SK-N-SH (cell line): ENCODE data around the gene LRRK2. TPM values are rescaled to one million over a fixed set of nuclear protein-coding genes. Genes with fewer than 3 reads are reported as not detected.

ENCODE experiments used
- CTCF ChIA-PET: fragments of 300-600, 350-600 bp; formaldehyde crosslinking; extraction: SDS; loops from one replicate; lab custom pipeline; 2021; lab: Yijun Ruan, JAX
- POLR2A ChIA-PET: fragments of 350-600 bp; sonication (Branson Sonifier 250); formaldehyde crosslinking; extraction: SDS; loops from one replicate; lab custom pipeline; 2020; ENCODE audit warnings: antibody characterized with exemption, inconsistent platforms; lab: Yijun Ruan, JAX
- DNase-seq: peaks from one replicate; pipeline ENCODE4 v3.0.0; 2012
- H2AFZ ChIP-seq: fragments of 200-600 bp; sonication (generic); 2 replicates; pipeline ENCODE4 v1.8.1; 2016; ENCODE audit warnings: antibody characterized with exemption, mild to moderate bottlenecking, low read depth
- H3F3A ChIP-seq: fragments of 200-600 bp; sonication (generic); replicated peaks from 2 replicates; pipeline ENCODE3; 2016; ENCODE audit warnings: antibody characterized with exemption, mild to moderate bottlenecking; ENCODE audit not compliant: insufficient read depth
- H3K27ac ChIP-seq, 2 experiments: fragments of 200-500 bp in 1 of 2; fragments of 200-600 bp in 1 of 2; sonication (Bioruptor generic) in 1 of 2; sonication (generic), shearing (Covaris generic) in 1 of 2; 2 replicates each; pipeline versions ENCODE4 v1.5.1 to v1.6.1; 2014 to 2016; ENCODE audit warnings: low read depth in 2 of 2, inconsistent platforms in 1 of 2, low read length in 1 of 2, mild to moderate bottlenecking in 1 of 2, mixed read lengths in 1 of 2
- H3K27me3 ChIP-seq: fragments of 200-600 bp; sonication (generic), shearing (Covaris generic); 2 replicates; pipeline ENCODE4 v1.6.1; 2016; ENCODE audit warnings: mixed run types; ENCODE audit not compliant: insufficient read depth
- H3K36me3 ChIP-seq, 2 experiments: fragments of 200-500 bp in 1 of 2; fragments of 200-600 bp in 1 of 2; sonication (Bioruptor generic) in 1 of 2; sonication (generic) in 1 of 2; replicated peaks in 1 of 2; 2 replicates each; pipeline versions ENCODE3 to v1.5.1; 2014 to 2016; ENCODE audit warnings: low read length in 1 of 2, mild to moderate bottlenecking in 1 of 2; ENCODE audit not compliant: insufficient read depth in 2 of 2, control insufficient read depth in 1 of 2
- H3K4me1 ChIP-seq, 2 experiments: fragments of 200-500 bp in 1 of 2; fragments of 200-600 bp in 1 of 2; sonication (Bioruptor generic) in 1 of 2; sonication (generic), shearing (Covaris generic) in 1 of 2; 2 replicates each; pipeline versions ENCODE4 v1.5.1 to v1.6.1; 2014 to 2016; ENCODE audit warnings: low read depth in 1 of 2, low read length in 1 of 2, mixed run types in 1 of 2; ENCODE audit not compliant: insufficient read depth in 2 of 2, control insufficient read depth in 1 of 2
- H3K4me2 ChIP-seq: fragments of 200-600 bp; sonication (generic), shearing (Covaris generic); 2 replicates; pipeline ENCODE4 v1.6.1; 2017; ENCODE audit warnings: mixed run types
- H3K4me3 ChIP-seq, 2 experiments: fragments of 200-500 bp in 1 of 2; fragments of 200-600 bp in 1 of 2; sonication (Bioruptor generic) in 1 of 2; sonication (generic), shearing (Covaris generic) in 1 of 2; 2 replicates each; pipeline versions ENCODE4 v1.5.1 to v1.8.1; 2014 to 2016; ENCODE audit warnings: low read depth in 2 of 2, inconsistent platforms in 1 of 2, low read length in 1 of 2, mild to moderate bottlenecking in 1 of 2, mixed read lengths in 1 of 2, moderate library complexity in 1 of 2
- H3K79me2 ChIP-seq: fragments of 200-600 bp; sonication (generic); 2 replicates; pipeline ENCODE4 v1.8.1; 2017; ENCODE audit warnings: mild to moderate bottlenecking; ENCODE audit not compliant: insufficient read depth
- H3K9ac ChIP-seq: fragments of 200-600 bp; sonication (generic); 2 replicates; pipeline ENCODE4 v1.6.1; 2017; ENCODE audit warnings: mixed run types
- H3K9me2 ChIP-seq: fragments of 200-600 bp; sonication (generic); 2 replicates; pipeline ENCODE4 v1.6.1; 2017; ENCODE audit warnings: mixed run types
- H3K9me3 ChIP-seq: fragments of 200-600 bp; sonication (generic); 2 replicates; pipeline ENCODE4 v1.6.1; 2017; ENCODE audit warnings: mixed run types, mild to moderate bottlenecking, moderate library complexity
- H4K20me1 ChIP-seq: fragments of 200-600 bp; sonication (generic); 2 replicates; pipeline ENCODE4 v1.6.1; 2017; ENCODE audit warnings: mild to moderate bottlenecking, mixed run types; ENCODE audit not compliant: insufficient read depth
- CHD2 ChIP-seq: fragments of 150-350 bp; IDR thresholded peaks from 2 replicates; pipeline ENCODE4 v1.6.1; 2018; ENCODE audit warnings: low read length; ENCODE audit not compliant: partially characterized antibody
- ELF1 ChIP-seq: IDR thresholded peaks from 2 replicates; pipeline ENCODE4 v1.4.0; 2012
- FOXJ3 ChIP-seq: sonication (generic); formaldehyde crosslinking; IDR thresholded peaks from 2 replicates; pipeline ENCODE4 v1.5.1; 2020; ENCODE audit warnings: mild to moderate bottlenecking, missing genetic modification reagents
- FOXM1 ChIP-seq: IDR thresholded peaks from 2 replicates; pipeline ENCODE4 v1.4.0; 2012; ENCODE audit warnings: low read depth, mild to moderate bottlenecking
- GABPA ChIP-seq: IDR thresholded peaks from 2 replicates; pipeline ENCODE4 v1.4.0; 2012; ENCODE audit warnings: low read depth, mild to moderate bottlenecking
- JUND ChIP-seq: IDR thresholded peaks from 2 replicates; pipeline ENCODE4 v1.4.0; 2012
- MXI1 ChIP-seq: IDR thresholded peaks from 2 replicates; pipeline ENCODE4 v1.6.1; 2012; ENCODE audit warnings: mild to moderate bottlenecking, low read depth, low read length, improper control_type of control experiment
- NFIC ChIP-seq: IDR thresholded peaks from 2 replicates; pipeline ENCODE4 v1.4.0; 2012; ENCODE audit warnings: borderline replicate concordance
- RAD21 ChIP-seq: IDR thresholded peaks from 2 replicates; pipeline ENCODE4 v1.6.1; 2012; ENCODE audit warnings: mild to moderate bottlenecking, low read length
- RCOR1 ChIP-seq: fragments of 150-350 bp; IDR thresholded peaks from 2 replicates; pipeline ENCODE4 v1.6.1; 2017; ENCODE audit warnings: antibody characterized with exemption, low read length
- RFX5 ChIP-seq: IDR thresholded peaks from 2 replicates; pipeline ENCODE4 v1.6.1; 2012; ENCODE audit warnings: mild to moderate bottlenecking, improper control_type of control experiment, low read length
- RXRA ChIP-seq: IDR thresholded peaks from 2 replicates; pipeline ENCODE4 v1.4.0; 2012; ENCODE audit warnings: low read depth, mild to moderate bottlenecking, borderline replicate concordance
- SIN3A ChIP-seq: IDR thresholded peaks from 2 replicates; pipeline ENCODE4 v1.6.1; 2012; ENCODE audit warnings: low read depth, mild to moderate bottlenecking, low read length, moderate library complexity, borderline replicate concordance
- SMC3 ChIP-seq: IDR thresholded peaks from 2 replicates; pipeline ENCODE4 v1.6.1; 2012; ENCODE audit warnings: low read depth, low read length, improper control_type of control experiment
- TAF1 ChIP-seq: IDR thresholded peaks from 2 replicates; pipeline ENCODE4 v1.6.1; 2012; ENCODE audit warnings: low read depth, mild to moderate bottlenecking, low read length, moderate library complexity, borderline replicate concordance
- YY1 ChIP-seq: IDR thresholded peaks from 2 replicates; pipeline ENCODE4 v1.4.0; 2012; ENCODE audit warnings: low read depth, mild to moderate bottlenecking
- WGBS: methylation state at CpG from one replicate; pipeline ENCODE4 v1.1.6; 2017; ENCODE audit warnings: low lambda C conversion rate; 5-methylcytosine and 5-hydroxymethylcytosine counted together
- polyA plus RNA-seq, 3 experiments: library from polyadenylated mRNA; depleted of rRNA; stranded (reverse); fragments of >200 nt; gene quantifications; 2 replicates each; pipeline ENCODE4 v1.2.3, GENCODE V29; 2012
- TF ChIP-seq, protein P1 (sequence below): IDR thresholded peaks from 2 replicates; pipeline ENCODE4 v1.6.1; 2012; ENCODE audit warnings: mild to moderate bottlenecking, low read depth, low read length, moderate library complexity
- TF ChIP-seq, protein P2 (sequence below): IDR thresholded peaks from 2 replicates; pipeline ENCODE4; 2012
- TF ChIP-seq, protein P3 (sequence below): fragments of 150-350 bp; IDR thresholded peaks from 2 replicates; pipeline ENCODE4 v1.6.1; 2017; ENCODE audit warnings: antibody characterized with exemption, low read length, low read depth, borderline replicate concordance
- TF ChIP-seq, protein P4 (sequence below): IDR thresholded peaks from 2 replicates; pipeline ENCODE4 v1.4.0; 2012; ENCODE audit warnings: low read depth, borderline replicate concordance

LRRK2 gene
- polyA plus RNA-seq, 1 of the 3 experiments (the other 2 are of a cell fraction) = 0.08 TPM

DNA sequence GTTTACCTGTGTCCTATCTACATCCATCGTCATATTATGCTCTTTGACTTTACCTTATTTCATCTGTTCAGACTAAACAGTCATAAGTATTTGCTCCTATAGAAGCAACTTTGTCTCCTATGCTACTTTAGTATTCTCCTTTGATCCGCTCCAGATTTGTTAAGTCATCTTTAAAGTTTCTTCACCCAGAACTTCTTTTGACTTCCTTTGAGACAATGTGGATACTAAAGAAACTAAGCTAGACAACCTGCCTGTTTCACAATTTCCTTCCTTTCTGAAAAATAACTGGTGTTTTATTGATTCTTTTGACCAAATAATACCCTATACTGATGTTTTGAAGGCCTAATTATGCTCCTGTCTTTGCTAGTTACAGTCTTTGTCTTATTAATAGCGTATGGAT, 30.0 kb upstream of the LRRK2 start:
- no peaks in the 10 kb centered on the region for H4K20me1 ChIP-seq
- no peaks in the 10 kb centered on the region for H3K9me3 ChIP-seq
- H3K27ac ChIP-seq = no peak overlapping the region
- ChIA-PET CTCF (no interaction called here), POLR2A (no interaction called here)
- 53% methylated on average over 3 of the region's 3 CpGs for WGBS
- DNase-seq = no peak
- H3K4me3 ChIP-seq = no peak overlapping the region
- no peak overlapping the region for H3K4me2 ChIP-seq
- no peaks in the 10 kb centered on the region for H3K4me1 ChIP-seq
- H3K79me2 ChIP-seq = no peaks in the 10 kb centered on the region
- H3K9me2 ChIP-seq = no peaks in the 10 kb centered on the region
- H3F3A ChIP-seq = no peaks in the 10 kb centered on the region
- no peaks in the 10 kb centered on the region for H3K27me3 ChIP-seq
- no peak for TF ChIP-seq GABPA
- TF ChIP-seq, protein P1, sequence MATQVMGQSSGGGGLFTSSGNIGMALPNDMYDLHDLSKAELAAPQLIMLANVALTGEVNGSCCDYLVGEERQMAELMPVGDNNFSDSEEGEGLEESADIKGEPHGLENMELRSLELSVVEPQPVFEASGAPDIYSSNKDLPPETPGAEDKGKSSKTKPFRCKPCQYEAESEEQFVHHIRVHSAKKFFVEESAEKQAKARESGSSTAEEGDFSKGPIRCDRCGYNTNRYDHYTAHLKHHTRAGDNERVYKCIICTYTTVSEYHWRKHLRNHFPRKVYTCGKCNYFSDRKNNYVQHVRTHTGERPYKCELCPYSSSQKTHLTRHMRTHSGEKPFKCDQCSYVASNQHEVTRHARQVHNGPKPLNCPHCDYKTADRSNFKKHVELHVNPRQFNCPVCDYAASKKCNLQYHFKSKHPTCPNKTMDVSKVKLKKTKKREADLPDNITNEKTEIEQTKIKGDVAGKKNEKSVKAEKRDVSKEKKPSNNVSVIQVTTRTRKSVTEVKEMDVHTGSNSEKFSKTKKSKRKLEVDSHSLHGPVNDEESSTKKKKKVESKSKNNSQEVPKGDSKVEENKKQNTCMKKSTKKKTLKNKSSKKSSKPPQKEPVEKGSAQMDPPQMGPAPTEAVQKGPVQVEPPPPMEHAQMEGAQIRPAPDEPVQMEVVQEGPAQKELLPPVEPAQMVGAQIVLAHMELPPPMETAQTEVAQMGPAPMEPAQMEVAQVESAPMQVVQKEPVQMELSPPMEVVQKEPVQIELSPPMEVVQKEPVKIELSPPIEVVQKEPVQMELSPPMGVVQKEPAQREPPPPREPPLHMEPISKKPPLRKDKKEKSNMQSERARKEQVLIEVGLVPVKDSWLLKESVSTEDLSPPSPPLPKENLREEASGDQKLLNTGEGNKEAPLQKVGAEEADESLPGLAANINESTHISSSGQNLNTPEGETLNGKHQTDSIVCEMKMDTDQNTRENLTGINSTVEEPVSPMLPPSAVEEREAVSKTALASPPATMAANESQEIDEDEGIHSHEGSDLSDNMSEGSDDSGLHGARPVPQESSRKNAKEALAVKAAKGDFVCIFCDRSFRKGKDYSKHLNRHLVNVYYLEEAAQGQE = no peak
- no peak for TF ChIP-seq RCOR1
- TF ChIP-seq FOXM1 = no peak
- no peak for TF ChIP-seq RAD21
- no peak for TF ChIP-seq TAF1
- no peak for TF ChIP-seq YY1
- no peak for TF ChIP-seq NFIC
- TF ChIP-seq RFX5 = no peak
- TF ChIP-seq, protein P2, sequence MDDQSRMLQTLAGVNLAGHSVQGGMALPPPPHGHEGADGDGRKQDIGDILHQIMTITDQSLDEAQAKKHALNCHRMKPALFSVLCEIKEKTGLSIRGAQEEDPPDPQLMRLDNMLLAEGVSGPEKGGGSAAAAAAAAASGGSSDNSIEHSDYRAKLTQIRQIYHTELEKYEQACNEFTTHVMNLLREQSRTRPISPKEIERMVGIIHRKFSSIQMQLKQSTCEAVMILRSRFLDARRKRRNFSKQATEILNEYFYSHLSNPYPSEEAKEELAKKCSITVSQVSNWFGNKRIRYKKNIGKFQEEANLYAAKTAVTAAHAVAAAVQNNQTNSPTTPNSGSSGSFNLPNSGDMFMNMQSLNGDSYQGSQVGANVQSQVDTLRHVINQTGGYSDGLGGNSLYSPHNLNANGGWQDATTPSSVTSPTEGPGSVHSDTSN = no peak
- TF ChIP-seq FOXJ3 (CRISPR knock-in tag) = no peak
- TF ChIP-seq ELF1 = no peak
- TF ChIP-seq, protein P3, sequence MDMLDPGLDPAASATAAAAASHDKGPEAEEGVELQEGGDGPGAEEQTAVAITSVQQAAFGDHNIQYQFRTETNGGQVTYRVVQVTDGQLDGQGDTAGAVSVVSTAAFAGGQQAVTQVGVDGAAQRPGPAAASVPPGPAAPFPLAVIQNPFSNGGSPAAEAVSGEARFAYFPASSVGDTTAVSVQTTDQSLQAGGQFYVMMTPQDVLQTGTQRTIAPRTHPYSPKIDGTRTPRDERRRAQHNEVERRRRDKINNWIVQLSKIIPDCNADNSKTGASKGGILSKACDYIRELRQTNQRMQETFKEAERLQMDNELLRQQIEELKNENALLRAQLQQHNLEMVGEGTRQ = no peak
- TF ChIP-seq JUND = no peak
- TF ChIP-seq MXI1 = no peak
- TF ChIP-seq, protein P4, sequence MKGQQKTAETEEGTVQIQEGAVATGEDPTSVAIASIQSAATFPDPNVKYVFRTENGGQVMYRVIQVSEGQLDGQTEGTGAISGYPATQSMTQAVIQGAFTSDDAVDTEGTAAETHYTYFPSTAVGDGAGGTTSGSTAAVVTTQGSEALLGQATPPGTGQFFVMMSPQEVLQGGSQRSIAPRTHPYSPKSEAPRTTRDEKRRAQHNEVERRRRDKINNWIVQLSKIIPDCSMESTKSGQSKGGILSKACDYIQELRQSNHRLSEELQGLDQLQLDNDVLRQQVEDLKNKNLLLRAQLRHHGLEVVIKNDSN = no peak
- no peak for TF ChIP-seq SMC3
- TF ChIP-seq RXRA = no peak
- TF ChIP-seq CHD2 = no peak
- TF ChIP-seq SIN3A = no peak
- no peak overlapping the region for H3K9ac ChIP-seq
- H2AFZ ChIP-seq = no peak overlapping the region
- H3K36me3 ChIP-seq = no peaks in the 10 kb centered on the region
